RCC 7860 (cell line): ENCODE data around the gene CBFA2T2.
"Not testable (repeated sequence)": the region's sequence is repeated elsewhere in the genome, so short reads cannot be mapped to it uniquely, and the experiment has no call there.

Source experiments
- DNase-seq: peaks from one replicate; pipeline ENCODE4 v3.0.0-alpha.2; 2015; ENCODE audit warnings: low spot score
- FAIRE-seq: peaks from 2 replicates; lab custom pipeline; 2012; peaks lifted over from hg19 to GRCh38; lab: Jason Lieb, UNC

CBFA2T2 gene

DNA sequence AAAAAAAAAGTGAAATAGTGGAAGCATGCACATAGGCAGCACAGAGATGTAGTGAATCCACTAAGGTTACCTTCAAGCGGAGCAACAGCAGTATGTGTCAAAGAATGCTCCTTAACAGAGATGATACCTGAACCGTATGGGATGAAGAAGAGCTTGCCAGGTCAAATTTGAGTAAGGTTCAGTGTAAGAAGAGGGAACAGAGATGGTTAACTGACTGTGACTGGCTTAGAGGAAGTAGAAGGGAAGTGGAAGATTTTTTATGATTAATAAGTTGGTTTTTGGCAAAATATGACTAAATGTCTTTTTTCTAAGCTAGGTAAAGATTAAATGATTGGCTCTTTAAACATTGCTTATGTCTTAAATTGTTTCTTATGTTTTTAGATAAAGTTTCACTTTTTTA lies 119.6 kb downstream of the CBFA2T2 start:
- FAIRE-seq: no peak
- DNase-seq: no peak

- DNase-seq (no peak), FAIRE-seq (no peak)
Measured at GRCh38 chr20:33611106-33611505, 121.2 kb downstream of the CBFA2T2 start.

- FAIRE-seq (no peak), DNase-seq (no peak)
Measured at GRCh38 chr20:33612001-33612400, 122.1 kb downstream of the CBFA2T2 start.

GRCh38 chr20:33621717-33622400 lies 132.0 kb downstream of the CBFA2T2 start:
- no peak for DNase-seq

DNA sequence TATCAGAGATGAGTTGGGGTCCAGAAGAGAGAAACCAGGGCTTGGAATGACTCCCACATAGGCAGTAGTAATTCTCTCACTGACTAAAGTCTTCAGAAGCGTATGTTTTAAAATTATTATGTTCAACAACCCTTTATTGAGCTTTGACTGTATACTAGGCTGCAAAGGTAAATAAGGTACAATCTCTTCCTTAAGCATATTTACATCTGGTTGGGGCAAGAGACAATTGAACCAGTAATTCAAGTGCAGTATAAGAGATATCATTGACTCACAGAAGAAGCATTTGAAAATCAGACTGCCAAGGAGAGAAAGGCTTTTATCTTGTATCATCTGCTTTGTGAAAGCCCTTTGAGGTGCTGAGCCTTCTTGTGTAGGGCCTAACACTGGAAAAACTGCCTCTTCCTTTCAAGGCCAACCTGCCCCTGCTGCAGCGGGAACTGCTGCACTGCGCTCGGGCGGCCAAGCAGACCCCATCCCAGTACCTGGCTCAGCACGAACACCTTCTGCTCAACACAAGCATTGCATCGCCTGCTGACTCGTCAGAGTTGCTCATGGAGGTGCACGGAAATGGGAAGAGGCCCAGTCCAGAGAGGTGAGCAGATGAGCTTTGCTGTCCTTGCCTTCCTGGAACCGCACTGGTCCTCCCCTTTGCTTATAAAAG lies 132.9 kb downstream of the CBFA2T2 start:
- FAIRE-seq (no peak), DNase-seq (no peak)

More at GRCh38 chr20:33621717-33622400, 132.0 kb downstream of the CBFA2T2 start:
- FAIRE-seq: no peak

DNA sequence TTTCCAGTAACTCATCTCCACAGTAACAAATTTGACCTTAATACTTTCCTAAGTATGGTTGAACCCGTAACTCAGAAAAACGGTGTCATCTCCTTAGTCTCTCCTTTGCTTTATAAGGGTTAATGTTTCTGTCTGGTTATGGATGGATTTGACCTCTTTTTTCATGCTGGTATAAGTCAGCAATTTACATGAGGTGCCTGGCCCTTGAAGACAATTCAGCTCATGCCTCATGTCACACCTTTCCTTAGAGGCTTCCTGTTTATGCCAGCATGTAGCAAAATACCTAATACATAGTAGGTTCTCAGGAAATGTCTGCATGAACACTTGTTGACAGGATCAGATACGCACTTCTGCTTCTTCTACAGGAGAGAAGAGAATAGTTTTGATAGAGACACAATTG lies 134.5 kb downstream of the CBFA2T2 start:
- DNase-seq: no peak
- FAIRE-seq: no peak

- no peak for FAIRE-seq
- no peak for DNase-seq
Measured at GRCh38 chr20:33626190-33626589, 136.3 kb downstream of the CBFA2T2 start.

- DNase-seq (no peak), FAIRE-seq (no peak)
Measured at GRCh38 chr20:33627577-33628216, 137.8 kb downstream of the CBFA2T2 start.

GRCh38 chr20:33629533-33629932 lies 139.6 kb downstream of the CBFA2T2 start:
- DNase-seq (no peak), FAIRE-seq (no peak)

DNA sequence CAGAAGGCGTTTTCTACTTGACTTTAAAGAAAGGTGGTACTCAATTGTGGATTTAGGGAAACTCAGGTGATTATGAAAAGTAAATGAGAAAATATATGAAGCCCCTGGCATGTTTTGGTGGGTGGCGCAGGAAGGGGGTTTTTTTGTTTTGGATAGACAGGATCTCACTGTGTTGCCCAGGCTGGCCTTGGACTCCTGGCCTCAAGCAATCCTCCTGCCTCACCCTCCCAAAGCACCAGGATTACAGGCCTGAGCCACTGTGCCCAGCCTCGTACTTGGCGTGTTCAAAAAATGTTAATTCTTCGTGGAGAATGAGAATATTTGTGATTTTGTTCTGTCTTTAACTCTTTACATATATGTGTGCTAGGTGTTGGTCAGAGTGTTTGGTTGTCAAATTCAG lies 140.1 kb downstream of the CBFA2T2 start:
- DNase-seq: no peak
- FAIRE-seq: no peak

GRCh38 chr20:33630507-33630906 lies 140.6 kb downstream of the CBFA2T2 start:
- FAIRE-seq (no peak), DNase-seq (no peak)

- DNase-seq, FAIRE-seq: not testable (repeated sequence)
Measured at GRCh38 chr20:33631910-33632309, 142.0 kb downstream of the CBFA2T2 start.

DNA sequence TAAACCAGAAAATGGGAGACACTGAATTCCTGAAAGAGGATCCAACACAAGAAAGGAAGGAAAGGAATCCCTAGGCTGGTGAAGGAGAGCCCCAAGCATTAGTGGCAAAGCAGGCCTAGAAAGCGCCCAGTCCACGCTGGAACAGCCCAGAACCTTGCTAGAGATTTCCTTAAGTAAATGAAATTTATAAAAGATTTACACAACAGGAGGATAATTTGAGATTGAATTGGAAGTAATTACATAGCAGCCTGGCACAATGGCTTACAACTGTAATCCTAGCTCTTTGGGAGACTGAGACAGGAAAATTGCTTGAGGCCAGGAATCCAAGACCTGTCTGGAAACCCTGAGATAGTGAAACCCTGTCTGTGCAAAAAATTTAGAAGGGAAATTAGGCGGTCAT lies 145.4 kb downstream of the CBFA2T2 start:
- no peak for FAIRE-seq
- DNase-seq: no peak

GRCh38 chr20:33636776-33637175 lies 146.9 kb downstream of the CBFA2T2 start:
- DNase-seq: no peak
- FAIRE-seq: no peak

DNA sequence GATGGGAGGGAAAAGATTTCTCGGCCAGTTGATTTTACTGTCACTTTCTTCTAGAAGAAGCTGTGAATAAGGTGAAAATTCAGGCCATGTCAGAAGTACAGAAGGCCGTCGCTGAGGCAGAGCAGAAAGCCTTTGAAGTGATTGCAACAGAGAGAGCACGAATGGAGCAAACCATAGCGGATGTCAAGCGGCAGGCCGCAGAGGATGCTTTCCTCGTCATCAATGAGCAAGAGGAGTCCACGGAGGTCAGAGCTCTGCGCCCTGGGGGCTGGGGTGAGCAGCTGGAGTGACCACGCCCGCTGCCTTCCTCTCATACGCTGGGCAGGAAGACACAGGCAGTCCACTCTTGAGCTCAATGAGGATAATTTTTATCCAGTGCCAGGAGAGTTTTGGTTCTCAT lies 150.4 kb downstream of the CBFA2T2 start:
- FAIRE-seq: no peak

GRCh38 chr20:33644313-33645071 lies 154.6 kb downstream of the CBFA2T2 start:
- no peak for DNase-seq
- no peak for FAIRE-seq

More for the DNA sequence above, 150.4 kb downstream of the CBFA2T2 start:
- no peak for DNase-seq

- FAIRE-seq: no peak
- no peak for DNase-seq
Measured at GRCh38 chr20:33645072-33645358, 155.1 kb downstream of the CBFA2T2 start.

DNA sequence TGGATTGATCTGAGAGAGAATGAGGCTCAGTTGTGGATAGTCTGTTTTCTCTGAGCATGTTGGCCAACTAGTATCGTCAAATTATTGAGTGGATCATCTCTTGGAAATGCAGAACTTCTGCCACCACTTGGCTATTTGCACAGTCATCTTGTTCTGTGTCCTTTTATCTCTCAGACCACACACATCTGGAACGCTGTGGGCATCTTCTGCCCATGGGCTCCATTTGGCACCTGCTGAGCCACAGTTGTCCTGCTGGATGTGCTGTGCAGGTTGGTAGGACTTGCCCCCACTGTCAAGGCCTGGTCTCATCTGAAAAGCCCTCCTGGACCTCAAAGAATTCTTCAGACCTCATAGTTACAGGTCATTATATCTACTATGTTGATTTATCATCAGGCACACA lies 155.5 kb downstream of the CBFA2T2 start:
- FAIRE-seq: no peak
- DNase-seq: no peak

- no peak for FAIRE-seq
- DNase-seq: no peak
Measured at GRCh38 chr20:33646191-33646590, 156.3 kb downstream of the CBFA2T2 start.

DNA sequence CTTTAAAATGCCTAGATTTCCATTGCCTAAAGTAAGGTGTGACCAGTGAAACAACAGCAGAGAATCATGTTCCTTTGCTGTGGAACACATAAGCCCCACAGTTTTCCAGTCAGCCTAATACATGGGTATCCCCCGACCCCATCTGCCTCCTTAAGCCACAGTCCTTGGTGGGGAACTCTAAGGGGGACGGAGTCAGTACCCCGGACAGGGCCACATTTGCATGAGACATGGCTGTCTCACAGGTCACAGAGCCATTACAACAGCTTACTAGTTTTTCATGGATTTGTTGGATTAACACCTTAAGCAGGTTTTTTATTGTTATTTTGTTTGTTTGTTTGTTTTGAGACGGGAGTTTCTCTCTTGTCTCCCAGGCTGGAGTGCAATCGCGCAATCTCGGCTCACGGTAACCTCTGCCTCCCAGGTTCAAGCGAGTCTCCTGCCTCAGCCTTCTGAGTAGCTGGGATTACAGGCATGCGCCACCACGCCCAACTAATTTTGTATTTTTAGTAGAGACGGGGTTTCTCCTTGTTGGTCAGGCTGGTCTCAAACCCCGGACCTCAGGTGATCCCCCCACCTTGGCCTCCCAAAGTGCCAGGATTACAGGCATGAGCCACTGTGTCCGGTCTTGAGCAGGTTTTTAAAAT lies 157.2 kb downstream of the CBFA2T2 start:
- FAIRE-seq, DNase-seq: not testable (repeated sequence)
